GM21529 (cell line): Measurements from ENCODE around the gene ITGA11.

Source experiments
- ATAC-seq: cut with Tn5 transposase; IDR thresholded peaks from one replicate; pipeline ENCODE4 v1.9.1; 2021; ENCODE audit not compliant: unreplicated experiment

Gene ITGA11

DNA sequence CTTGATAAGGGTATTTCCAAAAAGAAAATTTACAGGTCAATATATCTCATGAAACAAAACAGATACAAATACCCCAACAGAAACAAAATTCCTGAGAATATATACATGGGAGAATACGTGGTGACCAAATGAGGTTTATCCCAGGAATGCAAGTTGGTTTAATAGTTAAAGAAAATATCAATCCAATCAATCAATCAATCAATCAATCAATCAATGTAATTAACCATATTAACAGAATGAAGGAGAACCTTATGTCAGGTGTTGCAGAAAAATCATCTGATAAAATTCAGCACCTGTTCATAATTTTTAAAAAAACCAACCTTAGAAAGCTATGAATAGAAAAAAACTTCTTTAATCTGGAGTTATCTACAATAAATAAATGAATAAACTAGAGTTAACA, 35.9 kb downstream of the ITGA11 start:
- ATAC-seq = no peak

DNA sequence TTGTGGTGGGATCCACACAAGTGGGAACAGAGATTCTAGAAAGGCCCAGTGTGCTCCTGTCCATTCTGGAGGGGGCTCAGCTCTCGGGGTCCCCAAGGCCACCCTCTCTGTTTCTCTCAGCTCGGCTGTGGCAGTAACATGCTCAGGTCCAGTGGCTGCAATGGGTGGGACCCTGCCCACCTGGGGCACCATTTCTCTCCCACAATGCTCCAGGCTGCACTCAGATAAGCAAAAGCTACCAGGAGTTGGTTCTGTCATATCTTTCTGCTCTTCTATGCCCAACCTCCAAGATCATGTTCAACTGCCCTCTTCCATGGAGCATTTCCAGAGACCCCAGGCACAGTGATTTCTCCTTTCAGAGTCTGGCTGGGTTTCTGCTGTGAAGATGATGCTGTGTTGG, 40.8 kb downstream of the ITGA11 start:
- ATAC-seq = no peak

DNA sequence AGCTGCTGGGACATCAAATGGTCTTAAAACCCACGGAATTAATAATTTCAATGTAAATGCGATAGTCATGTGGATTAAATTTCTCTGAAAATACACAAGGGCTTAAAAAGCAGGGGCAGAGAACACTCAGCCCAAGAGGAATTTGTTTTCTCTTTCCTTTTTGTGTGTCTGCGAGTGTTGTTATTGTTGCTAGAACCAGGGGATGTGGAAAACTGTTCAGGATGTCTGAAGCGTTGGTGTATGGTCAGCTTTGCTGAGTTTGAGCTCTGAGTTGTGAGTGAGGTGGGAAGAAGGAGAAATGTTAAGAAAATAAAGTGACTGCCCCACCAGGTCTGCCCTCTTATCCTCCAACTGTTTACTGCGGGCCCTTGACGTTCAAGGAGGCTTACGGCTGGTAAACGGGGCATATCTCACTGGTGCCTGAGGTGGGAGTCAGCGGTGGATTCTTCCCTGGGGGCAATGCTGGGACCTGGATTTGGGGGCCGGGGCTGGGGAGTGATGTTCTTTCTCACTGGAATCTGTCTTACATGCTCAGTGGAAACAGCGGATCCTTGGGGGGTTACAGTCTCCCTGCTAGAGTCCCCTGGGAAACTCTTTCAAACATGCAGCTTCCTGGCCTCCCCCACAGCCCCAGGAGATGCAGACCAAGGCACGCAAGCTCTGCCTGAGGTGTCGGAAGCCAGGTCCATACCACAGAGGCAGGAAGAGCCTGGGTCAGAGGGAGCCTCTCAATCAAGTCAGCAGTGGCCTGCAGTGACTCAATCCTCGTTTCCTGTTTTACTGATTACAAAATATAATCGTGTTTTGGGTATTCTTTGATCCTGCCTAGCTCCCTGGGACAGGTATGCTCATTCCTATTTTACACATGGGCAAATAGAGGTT, 41.8 kb downstream of the ITGA11 start:
- peak; percentile 55 for ATAC-seq

DNA sequence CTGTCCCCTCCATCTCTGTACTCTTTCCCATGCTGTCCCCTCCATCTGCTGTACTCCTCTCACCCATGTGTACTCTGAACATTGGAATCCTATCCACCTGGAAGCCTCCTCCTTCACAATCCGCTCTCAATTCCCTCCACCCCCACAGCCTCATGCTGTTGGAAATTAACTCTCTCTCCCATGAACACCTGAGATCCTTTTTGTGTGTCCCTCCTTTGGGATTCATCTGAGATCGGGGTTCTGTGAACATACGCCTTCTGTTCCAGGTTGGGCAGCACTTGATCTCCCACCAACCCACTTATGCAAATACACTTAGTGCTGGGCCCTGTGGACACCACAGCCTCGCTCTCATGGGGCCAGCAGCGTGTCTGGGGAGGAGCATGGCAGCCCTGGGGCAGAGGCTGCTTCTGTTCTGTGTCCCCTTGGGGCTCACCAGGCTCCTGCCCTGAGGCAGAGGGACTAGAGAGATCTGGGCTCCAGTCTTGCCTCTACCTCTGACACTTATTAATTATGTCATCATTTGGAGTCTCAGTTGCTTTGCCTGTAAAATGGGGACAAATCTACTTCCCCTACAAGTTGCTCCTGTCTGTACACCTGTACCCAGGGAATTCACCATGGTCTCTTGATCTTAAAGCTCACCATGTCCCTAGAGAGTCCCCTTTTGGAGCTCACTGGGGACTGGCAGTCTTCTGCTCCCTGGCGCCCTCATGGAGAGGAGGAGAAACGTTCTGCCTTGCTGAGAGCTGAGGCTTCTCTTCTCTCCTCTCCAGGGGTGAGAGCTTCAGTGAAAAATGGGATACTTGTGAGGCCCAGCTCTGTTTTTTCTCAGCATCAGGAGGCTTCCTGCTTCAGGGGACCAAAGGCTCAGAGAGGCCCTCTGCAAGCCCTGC, 42.7 kb downstream of the ITGA11 start:
- no peak for ATAC-seq

GRCh38 chr15:68387381-68388143, 44.4 kb downstream of the ITGA11 start:
- ATAC-seq = no peak

DNA sequence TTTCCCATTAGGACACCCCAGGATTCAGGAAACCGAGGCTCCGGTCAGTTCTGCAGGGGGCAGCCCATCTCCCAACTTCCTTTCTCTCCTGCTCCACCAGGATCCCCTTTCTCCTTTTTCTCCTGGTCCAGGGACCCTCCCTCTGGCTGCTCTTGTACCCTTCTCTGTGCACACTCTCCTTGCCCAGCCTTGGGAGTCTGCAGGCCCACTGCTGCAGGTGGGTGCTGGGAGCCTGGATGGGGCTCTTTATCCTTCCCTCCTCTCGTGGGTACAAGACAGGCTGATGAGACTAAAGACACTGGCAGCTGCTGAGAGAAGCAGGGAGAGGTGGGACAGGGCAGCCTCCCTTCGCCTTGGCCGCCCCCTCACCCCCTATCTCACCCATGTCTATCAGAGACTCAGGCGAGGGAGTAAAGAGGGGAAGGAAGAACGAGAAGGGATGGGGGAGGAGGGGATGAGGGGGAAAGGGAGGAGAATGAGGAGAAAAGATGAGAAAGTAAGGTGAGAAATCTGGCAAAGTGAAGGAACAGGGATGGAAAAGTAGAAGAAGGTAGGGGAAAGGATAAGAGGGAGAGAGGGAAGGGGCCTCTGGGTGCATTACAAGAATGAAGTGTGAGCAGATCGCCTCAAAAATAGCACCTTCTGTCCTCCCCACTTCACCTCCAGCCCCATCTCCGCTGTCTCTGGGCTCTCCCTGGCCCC, 45.2 kb downstream of the ITGA11 start:
- ATAC-seq = no peak

DNA sequence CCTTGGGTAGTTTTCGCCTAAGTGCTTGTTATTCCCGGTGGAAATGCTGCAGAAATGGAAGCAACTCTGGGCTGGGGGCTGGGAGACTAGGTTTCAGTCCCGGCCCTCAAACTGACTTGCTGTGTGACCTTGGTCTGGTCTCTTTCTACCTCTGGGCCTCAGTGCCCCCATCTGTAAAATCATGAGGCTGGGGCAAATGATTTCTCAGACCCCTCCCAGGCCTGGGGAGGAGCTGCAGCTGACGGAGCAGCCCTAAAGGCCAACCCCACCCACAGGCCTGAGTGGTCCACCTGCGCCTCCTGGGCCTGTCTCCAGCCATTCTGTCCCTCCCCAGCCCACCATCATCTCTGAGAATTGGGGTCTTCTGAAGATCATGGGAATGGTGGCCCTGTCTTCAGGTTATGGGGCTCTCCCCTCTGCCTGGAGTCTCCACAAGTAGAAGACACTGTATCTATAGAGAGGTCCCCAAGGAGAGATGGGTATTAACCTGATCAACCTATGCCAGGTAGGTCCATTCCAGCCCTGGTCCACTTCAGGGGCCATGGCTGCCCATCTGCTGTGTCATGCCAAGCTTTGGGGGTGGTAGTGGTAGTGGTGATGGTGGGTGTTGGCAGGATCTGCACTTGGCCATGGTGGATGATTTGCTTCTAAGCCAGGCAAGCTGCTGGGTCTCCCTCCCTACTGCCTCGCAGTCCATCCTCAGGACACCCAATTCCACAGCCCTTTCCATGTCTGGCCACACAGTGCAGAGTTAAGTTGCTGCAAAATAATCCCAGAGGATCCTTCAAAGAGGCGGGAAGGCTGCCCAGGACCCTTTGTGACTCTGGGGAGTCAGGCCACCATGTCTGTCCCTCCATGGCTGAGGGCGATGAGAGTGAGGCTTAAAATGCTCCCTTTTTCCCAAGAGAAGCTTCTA, 46.0 kb downstream of the ITGA11 start:
- ATAC-seq = no peak

- no peak for ATAC-seq
Observed at GRCh38 chr15:68385240-68385561, 46.8 kb downstream of the ITGA11 start.

DNA sequence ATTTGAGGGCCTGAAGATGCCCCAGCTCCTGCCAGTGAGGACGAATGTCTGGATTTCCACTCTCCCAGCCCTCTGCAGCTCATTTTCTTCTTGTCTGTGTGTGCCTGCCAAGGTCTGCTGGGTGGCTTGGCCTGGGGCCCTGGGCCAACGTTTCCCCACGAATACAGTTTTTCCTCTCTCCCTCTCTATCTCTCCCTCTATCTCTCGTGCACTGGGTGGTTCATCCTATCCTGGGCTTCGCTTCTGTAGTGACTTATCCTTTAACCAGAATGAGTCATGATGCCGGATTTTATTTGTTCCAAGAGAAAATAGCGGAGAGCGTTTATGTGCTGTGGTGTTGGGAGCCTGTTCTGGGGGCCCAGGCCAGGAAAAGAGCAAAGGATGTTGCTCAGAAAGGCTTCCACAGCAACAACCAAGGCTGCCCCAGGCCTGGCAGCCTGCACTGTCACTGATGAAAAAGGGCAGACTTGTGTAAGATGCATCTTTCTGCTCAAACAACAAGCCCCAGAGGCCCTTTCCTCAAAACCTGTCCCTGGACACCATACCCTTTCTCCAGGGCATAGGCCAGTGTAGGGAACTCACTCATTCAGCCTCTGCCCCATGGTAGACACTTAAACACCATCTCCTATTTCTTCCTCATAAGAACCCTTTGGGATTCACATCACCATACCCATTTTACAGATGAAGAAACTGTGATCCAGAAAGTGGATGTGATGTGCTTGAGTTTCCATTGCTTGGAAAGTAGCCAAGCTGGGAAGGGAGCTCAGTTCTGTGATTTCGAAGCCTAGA, 47.3 kb downstream of the ITGA11 start:
- ATAC-seq = no peak

DNA sequence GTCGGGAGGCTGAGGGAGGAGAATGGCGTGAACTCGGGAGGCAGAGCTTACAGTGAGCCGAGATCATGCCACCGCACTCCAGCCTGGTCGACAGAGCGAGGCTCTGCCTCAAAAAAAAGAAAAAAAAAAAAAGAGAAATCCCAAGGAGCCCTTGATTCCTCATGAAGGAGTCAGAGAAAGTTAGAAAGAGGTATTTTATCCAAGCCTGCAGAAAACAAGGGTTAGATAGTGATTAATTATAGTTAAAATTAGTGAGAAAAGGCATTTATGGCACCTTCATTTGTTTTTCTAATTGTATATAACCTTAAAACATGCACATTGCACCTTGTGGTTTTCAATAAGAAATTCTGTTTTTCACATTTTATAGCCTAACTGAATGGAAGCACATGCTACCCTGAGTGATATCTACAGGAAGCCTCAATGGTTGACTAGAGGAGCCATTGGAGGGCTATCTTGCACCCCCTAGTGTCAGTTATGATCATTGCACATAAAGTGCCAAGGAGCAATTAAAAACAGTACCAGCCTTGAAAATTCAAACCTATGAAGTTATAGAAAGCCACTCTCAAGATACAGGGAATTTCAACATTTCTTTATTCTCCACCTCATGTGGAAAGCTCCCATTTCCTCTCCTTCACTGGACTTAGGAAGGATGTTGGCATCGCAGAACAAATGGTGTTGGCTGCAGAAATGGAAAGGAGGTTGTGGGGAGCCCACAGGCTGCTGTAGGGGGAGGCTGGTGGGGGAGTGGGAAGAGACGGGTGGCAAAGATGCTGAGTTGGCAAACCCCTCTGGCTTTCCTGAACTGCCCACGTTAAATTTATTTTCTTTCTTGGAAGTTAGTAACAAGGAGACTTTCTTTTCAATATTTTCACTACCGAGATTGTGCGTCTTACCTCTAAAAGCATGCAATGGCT, 48.5 kb downstream of the ITGA11 start:
- no peak for ATAC-seq

GRCh38 chr15:68382286-68383007, 49.5 kb downstream of the ITGA11 start:
- no peak for ATAC-seq

- no peak for ATAC-seq
Observed at GRCh38 chr15:68380456-68380855, 51.5 kb downstream of the ITGA11 start.

GRCh38 chr15:68379759-68380290, 52.1 kb downstream of the ITGA11 start:
- ATAC-seq = no peak

DNA sequence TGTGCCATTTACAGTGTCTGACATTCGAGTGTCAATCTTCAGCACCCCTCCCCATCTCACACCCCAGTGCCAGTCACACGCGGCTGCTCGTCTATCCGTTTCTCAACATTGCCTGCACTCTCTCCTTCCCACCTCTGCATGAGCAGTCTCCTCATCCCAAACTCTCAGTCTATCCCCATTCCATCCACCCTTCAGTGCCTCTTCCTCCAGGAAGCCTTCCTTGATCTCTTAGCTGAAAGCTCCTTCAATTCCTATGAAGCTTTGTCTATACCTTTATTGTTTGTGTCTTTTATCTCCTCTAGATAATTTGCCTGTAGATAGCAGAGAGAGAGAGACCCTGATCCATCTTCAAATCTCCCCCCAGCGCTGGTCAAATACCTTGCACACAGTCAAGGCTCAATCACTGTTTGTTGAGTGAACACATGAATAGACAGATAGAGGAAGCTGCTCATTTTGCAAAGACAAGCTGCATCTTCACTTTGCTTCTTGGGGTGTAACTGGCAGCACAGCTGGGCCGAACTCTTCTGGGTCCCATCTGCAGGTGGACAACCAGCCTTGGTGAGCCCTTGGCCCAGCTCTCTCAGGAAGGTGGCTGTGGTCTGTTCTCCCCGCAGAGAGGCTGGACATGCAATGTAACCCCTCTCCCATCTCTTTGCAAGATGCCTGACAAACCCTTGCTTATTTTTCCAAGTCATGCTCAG, 52.8 kb downstream of the ITGA11 start:
- no peak for ATAC-seq

DNA sequence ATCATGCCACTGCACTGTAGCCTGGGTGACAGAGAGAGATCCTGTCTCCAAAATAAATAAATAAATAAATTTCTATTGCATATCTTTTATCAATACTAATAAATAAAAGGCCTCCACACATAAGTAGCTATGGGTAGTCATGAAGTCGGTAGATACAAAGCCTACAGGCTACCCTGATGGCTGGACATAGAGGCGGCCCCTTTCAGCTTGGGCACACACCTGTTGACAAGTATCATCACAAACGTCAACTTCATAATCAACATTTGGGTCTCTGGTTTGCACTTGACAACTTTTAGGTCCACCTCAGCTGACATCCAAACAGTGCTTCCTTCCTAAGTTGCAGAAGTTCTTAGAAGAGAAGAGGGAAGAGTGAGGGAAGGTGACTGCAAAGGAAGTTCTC, 53.4 kb downstream of the ITGA11 start:
- no peak for ATAC-seq

- ATAC-seq = no peak
Observed at GRCh38 chr15:68377766-68378165, 54.2 kb downstream of the ITGA11 start.
